ENCODE measurements around the gene ADAP1. TPM values are rescaled to one million over a fixed set of nuclear protein-coding genes. Genes with fewer than 3 reads are reported as not detected.

Gene ADAP1
- total and polyA plus RNA-seq, 9 donors, result 2.0 to 6.1 (median 3.3) TPM

DNA sequence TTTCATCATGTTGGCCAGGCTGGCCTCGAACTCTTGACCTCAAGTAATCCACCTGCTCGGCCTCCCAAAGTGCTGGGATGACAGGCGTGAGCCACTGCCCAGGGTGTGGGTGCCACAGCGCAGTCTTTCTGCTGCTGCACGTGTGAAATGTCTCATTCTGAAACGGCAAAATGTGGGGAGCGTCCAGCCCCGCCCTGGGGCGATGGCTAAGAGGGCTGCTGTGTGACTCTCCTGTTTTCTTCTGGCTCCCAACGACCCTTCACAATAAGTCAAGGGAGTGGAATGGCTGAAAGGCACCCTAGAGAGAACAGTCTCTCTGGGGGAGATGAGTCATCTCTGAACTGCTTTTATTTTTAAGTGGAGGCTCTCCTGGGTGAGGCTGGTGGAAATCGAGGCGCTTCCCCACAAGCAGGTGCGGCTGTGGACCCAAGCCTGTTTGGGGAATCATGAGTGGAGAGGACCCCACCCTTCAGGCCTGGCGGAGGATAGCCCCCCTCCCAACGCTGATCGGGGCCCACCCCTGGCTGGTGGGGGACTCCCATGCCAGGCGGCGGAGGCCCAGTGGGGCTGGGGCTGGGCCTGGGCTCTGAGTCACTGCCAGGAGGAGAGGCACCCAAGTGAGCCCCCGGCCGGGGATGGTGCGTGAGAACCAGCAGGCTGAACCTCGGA is 18.0 kb downstream of the ADAP1 start:
- 82% methylated on average over 16 of the region's 22 CpGs for WGBS (ENCODE audit: insufficient coverage)
- DNase-seq, result no peak

DNA sequence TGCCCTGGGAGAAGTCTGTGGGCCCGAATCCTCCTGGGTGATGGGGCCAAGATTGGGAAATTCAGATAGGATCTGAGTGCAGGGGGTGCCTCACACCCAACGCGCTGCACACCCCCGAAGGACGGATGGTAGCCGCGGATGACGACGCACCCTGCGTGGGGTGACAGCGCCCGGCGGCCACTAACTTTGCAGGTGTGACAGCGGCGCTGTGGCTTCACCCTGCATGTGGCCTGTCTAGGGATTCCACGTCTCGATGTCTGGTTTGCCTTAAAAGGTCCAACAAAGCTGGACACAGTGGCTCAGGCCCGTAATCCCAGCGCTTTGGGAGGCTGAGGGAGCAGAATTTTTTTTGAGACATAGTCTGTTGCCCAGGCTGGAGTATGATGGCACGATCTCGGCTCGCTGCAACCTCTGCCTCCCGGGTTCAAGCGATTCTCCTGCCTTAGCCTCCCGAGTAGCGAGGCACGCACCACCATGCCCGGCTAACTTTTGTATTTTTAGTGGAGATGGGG is 18.6 kb downstream of the ADAP1 start:
- H3K36me3 ChIP-seq (ENCODE audit: control insufficient read depth, insufficient read depth, low read length), result no peaks in the 10 kb centered on the region
- 92% methylated on average over 27 of the region's 28 CpGs for WGBS (ENCODE audit: insufficient coverage)
- H3K4me1 ChIP-seq (ENCODE audit: control insufficient read depth, insufficient read depth, low read length), result no peaks in the 10 kb centered on the region
- no peak overlapping the region for H3K27ac ChIP-seq (ENCODE audit: low read length)
- peaks cover 5% of the 10 kb centered on the region for H3K9me3 ChIP-seq (replicated peaks; ENCODE audit: control insufficient read depth, low read depth, low read length)
- peaks cover 2% of the 10 kb centered on the region for H3K27me3 ChIP-seq (ENCODE audit: control insufficient read depth, insufficient read depth, low read length)
- no peak overlapping the region for H3K4me3 ChIP-seq (ENCODE audit: low read length)
- no peak for DNase-seq

More for the DNA sequence above, 18.0 kb downstream of the ADAP1 start:
- no peaks in the 10 kb centered on the region for H3K4me1 ChIP-seq (ENCODE audit: control insufficient read depth, insufficient read depth, low read length)
- no peak overlapping the region for H3K27ac ChIP-seq (ENCODE audit: low read length)
- H3K36me3 ChIP-seq (ENCODE audit: control insufficient read depth, insufficient read depth, low read length), result no peaks in the 10 kb centered on the region
- peaks cover 2% of the 10 kb centered on the region for H3K27me3 ChIP-seq (ENCODE audit: control insufficient read depth, insufficient read depth, low read length)
- no peak overlapping the region for H3K4me3 ChIP-seq (ENCODE audit: low read length)
- H3K9me3 ChIP-seq (replicated peaks; ENCODE audit: control insufficient read depth, low read depth, low read length), result peaks cover 5% of the 10 kb centered on the region

DNA sequence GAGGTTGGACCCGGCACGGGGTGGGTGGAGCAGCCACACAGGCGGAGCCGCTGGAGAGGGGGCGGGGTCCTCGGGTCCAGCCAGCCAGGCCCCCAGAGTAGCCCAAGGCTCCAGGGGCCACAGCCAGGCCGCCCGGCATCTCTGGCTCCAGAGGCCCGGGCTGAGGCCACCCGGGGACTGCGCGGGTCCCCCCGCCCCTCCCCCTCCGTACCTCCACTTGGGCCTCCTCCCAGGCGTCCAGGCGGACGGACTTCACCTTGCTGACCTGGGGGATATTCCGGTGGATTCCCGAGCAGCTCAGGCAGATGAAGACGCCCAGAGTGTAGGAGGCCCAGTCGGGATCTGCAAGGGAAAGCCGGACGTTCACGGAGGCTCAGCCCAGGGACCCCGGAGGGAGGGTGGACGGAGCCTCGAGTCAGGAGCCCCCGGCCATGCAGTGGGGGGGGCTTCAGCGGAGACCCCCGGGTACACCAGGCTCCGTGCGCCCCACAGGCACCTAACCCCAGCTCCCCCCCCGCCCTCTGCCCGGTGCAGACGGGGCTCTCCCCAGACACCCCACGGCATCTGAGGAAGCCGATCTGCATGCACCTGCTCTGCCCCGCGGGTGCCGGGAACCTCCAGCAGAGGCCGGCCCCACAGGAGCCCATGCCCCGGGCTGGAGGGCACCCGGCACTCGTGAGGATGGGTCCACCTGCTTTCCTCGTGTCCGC is 19.2 kb downstream of the ADAP1 start:
- no peak for DNase-seq
- peaks cover 2% of the 10 kb centered on the region for H3K9me3 ChIP-seq (replicated peaks; ENCODE audit: control insufficient read depth, low read depth, low read length)
- H3K27ac ChIP-seq (ENCODE audit: low read length), result no peak overlapping the region
- H3K4me3 ChIP-seq (ENCODE audit: low read length), result no peak overlapping the region
- no peaks in the 10 kb centered on the region for H3K4me1 ChIP-seq (ENCODE audit: control insufficient read depth, insufficient read depth, low read length)
- H3K36me3 ChIP-seq (ENCODE audit: control insufficient read depth, insufficient read depth, low read length), result no peaks in the 10 kb centered on the region
- H3K27me3 ChIP-seq (ENCODE audit: control insufficient read depth, insufficient read depth, low read length), result peaks cover 2% of the 10 kb centered on the region
- WGBS (ENCODE audit: insufficient coverage), result 62% methylated on average over 38 of the region's 46 CpGs

DNA sequence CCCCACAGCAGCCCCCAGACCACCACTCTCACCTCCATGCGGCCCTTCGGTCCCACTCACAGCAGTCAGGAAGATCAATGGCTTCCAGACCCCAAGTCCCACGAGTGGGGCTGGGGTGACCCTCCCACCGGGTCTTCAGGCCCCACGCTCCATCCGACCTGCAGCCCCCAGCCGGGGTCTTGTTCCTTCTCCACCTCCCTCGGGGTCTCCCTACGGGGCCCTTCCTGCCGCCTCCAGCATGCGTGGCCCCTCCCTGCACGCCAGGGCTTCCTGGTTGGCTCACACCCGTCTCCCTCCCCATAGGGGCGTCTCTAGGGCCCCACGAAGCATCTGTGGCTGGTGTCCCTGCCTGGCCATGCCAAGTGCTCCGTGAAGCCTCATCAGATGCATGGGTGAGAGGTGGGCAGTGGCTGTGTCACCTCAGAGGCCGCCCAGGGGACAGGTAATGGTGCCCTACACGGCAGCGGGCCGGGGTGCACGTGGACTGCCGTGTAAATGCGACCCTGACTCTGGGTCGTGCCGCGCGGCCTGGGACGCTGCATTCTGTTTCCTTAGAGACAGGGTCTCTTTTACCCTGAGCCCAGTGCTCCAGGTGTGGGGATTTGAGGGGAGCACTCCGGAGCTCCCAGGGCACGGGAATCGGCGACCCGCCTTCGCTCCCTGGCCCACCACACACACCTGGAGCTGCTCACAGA is 19.9 kb downstream of the ADAP1 start:
- Histone ChIP-seq H3K36me3 (ENCODE audit: control insufficient read depth, insufficient read depth, low read length) (no peaks in the 10 kb centered on the region), H3K4me3 (ENCODE audit: low read length) (no peak overlapping the region), H3K9me3 (replicated peaks; ENCODE audit: control insufficient read depth, low read depth, low read length) (no peaks in the 10 kb centered on the region), H3K27me3 (ENCODE audit: control insufficient read depth, insufficient read depth, low read length) (peaks cover 2% of the 10 kb centered on the region), H3K27ac (ENCODE audit: low read length) (no peak overlapping the region), H3K4me1 (ENCODE audit: control insufficient read depth, insufficient read depth, low read length) (no peaks in the 10 kb centered on the region)
- DNase-seq, result no peak
- 79% methylated on average over 28 of the region's 34 CpGs for WGBS (ENCODE audit: insufficient coverage)

DNA sequence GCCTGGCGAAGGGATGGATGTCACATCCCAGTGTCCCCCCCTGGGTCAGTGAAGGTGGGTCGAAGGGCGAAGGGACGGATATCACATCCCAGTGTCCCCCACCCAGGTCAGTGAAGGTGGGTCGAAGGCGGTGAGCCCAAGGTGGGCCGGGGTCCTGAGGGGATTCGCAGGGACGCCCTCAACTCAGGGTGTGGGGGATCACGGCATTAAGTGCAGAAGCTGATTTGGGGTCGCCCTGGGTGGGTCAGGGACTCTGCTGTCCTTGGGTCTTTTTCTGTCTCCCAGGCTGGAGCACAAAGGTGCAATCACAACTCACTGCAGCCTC is 21.9 kb downstream of the ADAP1 start:
- Histone ChIP-seq H3K4me1 (ENCODE audit: control insufficient read depth, insufficient read depth, low read length) (peaks cover 12% of the 10 kb centered on the region), H3K27me3 (ENCODE audit: control insufficient read depth, insufficient read depth, low read length) (peaks cover 2% of the 10 kb centered on the region), H3K9me3 (replicated peaks; ENCODE audit: control insufficient read depth, low read depth, low read length) (no peaks in the 10 kb centered on the region), H3K27ac (ENCODE audit: low read length) (no peak overlapping the region), H3K36me3 (ENCODE audit: control insufficient read depth, insufficient read depth, low read length) (no peaks in the 10 kb centered on the region), H3K4me3 (ENCODE audit: low read length) (no peak overlapping the region)
- DNase-seq, result no peak
- WGBS (ENCODE audit: insufficient coverage), result 88% methylated on average over 8 of the region's 11 CpGs

DNA sequence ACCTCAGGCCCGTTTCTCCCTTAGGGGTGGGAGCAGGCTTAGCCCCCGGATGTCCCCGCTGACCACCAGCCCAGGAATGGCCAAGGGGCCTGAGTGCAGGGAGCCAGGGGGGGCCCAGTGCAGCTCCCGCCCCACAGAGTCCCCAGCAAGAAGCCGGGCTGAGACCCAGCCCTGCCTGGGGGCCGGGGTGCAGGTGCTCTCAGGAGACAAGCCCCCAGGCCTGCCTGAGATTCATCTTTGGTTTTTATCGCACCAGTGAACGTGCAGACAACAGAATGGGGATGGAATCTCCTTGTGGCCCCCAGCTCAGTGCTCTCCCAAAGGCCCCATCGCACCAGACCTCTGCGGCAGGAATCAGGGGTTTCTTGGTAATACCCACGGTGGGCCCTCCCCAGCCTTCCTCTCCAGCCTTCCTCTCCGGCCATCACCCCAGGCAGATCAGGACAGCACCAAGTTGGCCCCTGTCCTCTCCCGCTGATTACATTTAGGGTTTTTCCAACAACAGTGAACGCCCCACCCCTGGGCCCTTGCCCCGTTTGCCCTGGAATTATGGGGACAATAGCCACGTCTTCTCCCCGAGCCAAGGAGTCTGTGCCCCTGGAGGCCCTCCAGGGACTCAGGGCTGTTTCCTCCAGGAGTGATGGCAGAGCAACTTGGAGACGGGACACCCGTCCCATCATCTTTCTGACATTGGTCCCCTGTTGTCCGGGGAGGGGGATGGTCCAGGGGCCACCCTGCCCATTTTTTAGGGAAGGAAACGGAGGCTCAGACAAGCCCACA is 22.4 kb downstream of the ADAP1 start:
- no peak for DNase-seq

DNA sequence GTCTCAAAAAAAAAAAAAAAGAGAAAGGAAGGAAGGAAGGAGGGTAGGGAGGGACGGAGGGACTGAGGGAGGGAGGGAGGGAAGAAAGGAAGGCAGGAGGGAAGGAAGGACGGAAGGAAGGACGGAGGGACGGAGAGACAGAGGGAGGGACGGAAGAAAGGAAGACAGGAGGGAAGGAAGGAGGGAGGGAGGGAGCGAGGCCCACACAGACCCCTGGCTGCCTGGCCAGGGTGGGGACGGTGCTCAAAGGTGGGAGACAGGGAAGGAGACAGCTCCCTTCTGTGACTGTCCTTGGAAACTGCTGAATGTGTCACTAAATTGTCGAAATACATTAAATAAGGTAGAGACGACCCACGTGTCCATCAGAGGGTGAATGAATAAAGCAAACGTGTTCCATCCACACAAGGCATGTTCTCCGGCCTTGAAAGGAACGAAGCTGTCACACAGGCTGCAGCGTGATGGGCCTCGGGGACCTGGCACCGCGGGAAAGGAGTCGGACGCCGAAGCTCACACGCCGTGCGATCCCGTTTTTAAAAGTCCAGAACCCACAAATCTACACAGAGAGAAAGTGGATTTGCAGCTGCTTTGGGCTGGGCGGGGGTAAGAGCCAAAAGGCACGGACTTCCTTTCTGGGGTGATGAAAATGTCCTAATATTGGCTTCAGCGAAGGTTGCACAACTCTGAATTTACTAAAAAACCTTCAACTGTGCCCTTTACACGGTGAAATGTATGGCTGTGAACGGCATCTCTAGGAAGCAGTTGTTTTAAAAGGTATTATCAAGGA is 23.3 kb downstream of the ADAP1 start:
- DNase-seq, result no peak
- peaks cover 2% of the 10 kb centered on the region for H3K27me3 ChIP-seq (ENCODE audit: control insufficient read depth, insufficient read depth, low read length)
- WGBS (ENCODE audit: insufficient coverage), result 50% methylated on average over 19 of the region's 29 CpGs
- H3K4me3 ChIP-seq (ENCODE audit: low read length), result no peak overlapping the region
- H3K27ac ChIP-seq (ENCODE audit: low read length), result no peak overlapping the region
- no peaks in the 10 kb centered on the region for H3K9me3 ChIP-seq (replicated peaks; ENCODE audit: control insufficient read depth, low read depth, low read length)
- H3K4me1 ChIP-seq (ENCODE audit: control insufficient read depth, insufficient read depth, low read length), result peaks cover 12% of the 10 kb centered on the region
- H3K36me3 ChIP-seq (ENCODE audit: control insufficient read depth, insufficient read depth, low read length), result no peaks in the 10 kb centered on the region

More for the DNA sequence above, 22.4 kb downstream of the ADAP1 start:
- Histone ChIP-seq H3K27ac (ENCODE audit: low read length) (no peak overlapping the region), H3K27me3 (ENCODE audit: control insufficient read depth, insufficient read depth, low read length) (peaks cover 2% of the 10 kb centered on the region), H3K9me3 (replicated peaks; ENCODE audit: control insufficient read depth, low read depth, low read length) (no peaks in the 10 kb centered on the region), H3K36me3 (ENCODE audit: control insufficient read depth, insufficient read depth, low read length) (no peaks in the 10 kb centered on the region), H3K4me1 (ENCODE audit: control insufficient read depth, insufficient read depth, low read length) (peaks cover 12% of the 10 kb centered on the region), H3K4me3 (ENCODE audit: low read length) (no peak overlapping the region)
- 81% methylated on average over 20 of the region's 21 CpGs for WGBS (ENCODE audit: insufficient coverage)

DNA sequence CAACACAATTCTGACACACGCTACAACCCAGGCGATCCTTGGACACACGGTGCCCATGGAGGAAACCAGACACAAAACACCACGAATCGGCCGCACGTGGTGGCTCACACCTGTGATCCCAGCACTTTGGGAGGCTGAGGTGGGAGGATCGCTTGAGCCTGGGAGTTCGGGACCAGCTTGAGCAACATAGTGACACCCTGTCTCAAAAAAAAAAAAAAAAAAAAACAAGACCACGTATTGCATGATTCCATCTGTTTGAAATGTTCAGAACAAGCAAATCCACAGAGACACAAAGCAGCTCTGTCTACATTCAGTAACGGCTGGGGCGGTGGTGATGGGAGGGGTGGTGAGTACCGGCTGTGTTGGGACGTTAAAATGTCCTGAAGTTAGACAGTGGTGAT is 25.2 kb downstream of the ADAP1 start:
- Histone ChIP-seq H3K4me3 (ENCODE audit: low read length) (no peak overlapping the region), H3K9me3 (replicated peaks; ENCODE audit: control insufficient read depth, low read depth, low read length) (no peaks in the 10 kb centered on the region), H3K27ac (ENCODE audit: low read length) (no peak overlapping the region), H3K36me3 (ENCODE audit: control insufficient read depth, insufficient read depth, low read length) (no peaks in the 10 kb centered on the region), H3K4me1 (ENCODE audit: control insufficient read depth, insufficient read depth, low read length) (peaks cover 20% of the 10 kb centered on the region), H3K27me3 (ENCODE audit: control insufficient read depth, insufficient read depth, low read length) (no peaks in the 10 kb centered on the region)
- 26% methylated on average over 4 of the region's 14 CpGs for WGBS (ENCODE audit: insufficient coverage)
- DNase-seq, result peak; percentile 58

DNA sequence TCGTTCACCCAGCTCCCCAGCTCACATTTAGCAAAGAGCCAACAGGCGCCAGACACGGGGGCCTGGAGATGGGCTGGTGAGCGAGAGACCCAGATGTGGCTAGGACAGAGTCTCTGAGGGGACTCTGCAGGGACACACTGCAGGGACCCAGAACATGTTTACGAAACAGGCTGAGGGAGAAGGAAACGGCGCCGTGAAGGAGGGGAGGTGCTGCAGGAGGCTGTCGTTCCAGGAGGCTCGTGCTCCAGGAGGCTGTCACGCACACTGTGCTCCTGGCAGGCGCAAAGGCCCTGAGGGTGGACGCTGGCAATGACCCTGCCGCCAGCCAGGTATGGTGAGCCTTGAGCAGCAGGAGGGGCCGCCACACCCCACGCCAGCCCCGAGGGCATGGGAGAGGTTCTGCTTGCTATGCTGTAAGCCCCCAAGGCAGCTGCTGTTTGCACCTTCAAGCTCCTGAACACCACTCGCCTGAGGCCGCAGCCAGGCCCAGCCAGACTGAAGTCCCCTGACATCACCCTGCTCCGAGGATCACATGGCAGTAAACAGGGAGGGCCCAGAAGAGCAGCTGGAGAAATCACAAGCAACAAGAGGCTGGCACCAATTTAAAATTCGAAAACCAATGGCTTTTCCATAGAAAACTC is 27.3 kb downstream of the ADAP1 start:
- no peak for DNase-seq
- H3K27me3 ChIP-seq (ENCODE audit: control insufficient read depth, insufficient read depth, low read length), result no peaks in the 10 kb centered on the region
- H3K4me1 ChIP-seq (ENCODE audit: control insufficient read depth, insufficient read depth, low read length), result peaks cover 34% of the 10 kb centered on the region
- no peak overlapping the region for H3K4me3 ChIP-seq (ENCODE audit: low read length)
- no peaks in the 10 kb centered on the region for H3K36me3 ChIP-seq (ENCODE audit: control insufficient read depth, insufficient read depth, low read length)
- H3K27ac ChIP-seq (ENCODE audit: low read length), result no peak overlapping the region
- no peaks in the 10 kb centered on the region for H3K9me3 ChIP-seq (replicated peaks; ENCODE audit: control insufficient read depth, low read depth, low read length)
- WGBS (ENCODE audit: insufficient coverage), result 70% methylated on average over 20 of the region's 21 CpGs

Measured in muscle of leg (tissue), 11 donors.